GM12878 (cell line): ENCODE measurements around the gene NAGA. TPM values are rescaled to one million over a fixed set of nuclear protein-coding genes. Genes with fewer than 3 reads are reported as not detected.
A peak's percentile ranks its signal among the peaks of the same experiment; 100 is the strongest.

ENCODE experiments used
- BCL11A ChIP-seq: IDR thresholded peaks from 2 replicates; pipeline ENCODE4 v1.6.1; 2011; ENCODE audit warnings: low read depth, low read length
- CREB1 ChIP-seq: IDR thresholded peaks from 2 replicates; pipeline ENCODE4 v1.6.1; 2012; ENCODE audit warnings: low read depth, mild to moderate bottlenecking, inconsistent platforms
- EZH2 ChIP-seq: IDR thresholded peaks from 2 replicates; pipeline ENCODE4 v1.6.1; 2012; ENCODE audit warnings: low read depth, mild to moderate bottlenecking, control low read depth, inconsistent platforms, low read length, borderline replicate concordance; ENCODE audit not compliant: control insufficient read depth
- IKZF1 ChIP-seq: fragments of 450-650 bp; conservative IDR thresholded peaks from 2 replicates; pipeline ENCODE4 v1.6.1; 2017; ENCODE audit warnings: antibody characterized with exemption, mild to moderate bottlenecking
- MXI1 ChIP-seq: fragments of 150-350 bp; IDR thresholded peaks from 2 replicates; pipeline ENCODE4 v1.6.1; 2011; ENCODE audit warnings: low read depth, mild to moderate bottlenecking, inconsistent platforms, low read length, improper control_type of control experiment
- MYC ChIP-seq: IDR thresholded peaks from 2 replicates; pipeline ENCODE4 v1.6.1; 2011; ENCODE audit warnings: mild to moderate bottlenecking, low read length, moderate library complexity, inconsistent platforms; ENCODE audit not compliant: insufficient read depth, insufficient replicate concordance, insufficient read length, severe bottlenecking
- NFIC ChIP-seq: IDR thresholded peaks from 2 replicates; pipeline ENCODE4 v1.6.1; 2012; ENCODE audit warnings: low read depth, mild to moderate bottlenecking, inconsistent platforms, low read length, moderate library complexity
- NR2C1 ChIP-seq: fragments of 450-650 bp; IDR thresholded peaks from 2 replicates; pipeline ENCODE4 v1.6.1; 2017; ENCODE audit warnings: antibody characterized with exemption, mild to moderate bottlenecking, moderate library complexity
- PAX8 ChIP-seq: fragments of 450-650 bp; IDR thresholded peaks from 2 replicates; pipeline ENCODE4 v1.6.1; 2017; ENCODE audit warnings: mild to moderate bottlenecking, moderate library complexity
- RBBP5 ChIP-seq: fragments of 200-600 bp; sonication (generic); conservative IDR thresholded peaks from 2 replicates; pipeline ENCODE4 v1.6.1; 2016
- SMAD5 ChIP-seq: IDR thresholded peaks from 2 replicates; pipeline ENCODE4 v1.6.1; 2016; ENCODE audit warnings: antibody characterized with exemption, low read depth
- SMC3 ChIP-seq: IDR thresholded peaks from 2 replicates; pipeline ENCODE4 v1.6.1; 2011; ENCODE audit warnings: low read length, improper control_type of control experiment, borderline replicate concordance
- SREBF1 ChIP-seq: IDR thresholded peaks from 2 replicates; pipeline ENCODE4 v1.6.1; 2012; ENCODE audit warnings: mild to moderate bottlenecking, low read length
- TAF1 ChIP-seq: IDR thresholded peaks from 2 replicates; pipeline ENCODE4 v1.6.1; 2011; ENCODE audit warnings: mild to moderate bottlenecking, low read depth, low read length, borderline replicate concordance
- YY1 ChIP-seq: IDR thresholded peaks from 2 replicates; pipeline ENCODE4 v1.6.1; 2011; ENCODE audit warnings: low read depth, mild to moderate bottlenecking, low read length
- ZNF592 ChIP-seq: fragments of 450-650 bp; IDR thresholded peaks from 2 replicates; pipeline ENCODE4 v1.6.1; 2017; ENCODE audit warnings: mild to moderate bottlenecking, moderate library complexity
- polyA plus RNA-seq, 11 experiments: library from polyadenylated mRNA; depleted of rRNA in 4 of 11; unstranded in 6 of 11; stranded (reverse) in 5 of 11; fragments of >200 nt; fragmentation: Nextera tagmentation in 4 of 11; fragmentation: Illumina TruSeq in 1 of 11; extraction: Ambion mirVana in 4 of 11; extraction: Trizol in 1 of 11; gene quantifications; 1 replicate in 1 of 11; 2 replicates in 10 of 11; pipeline versions ENCODE4 v1.2.1 to v1.2.3, GENCODE V29; 2011 to 2016; ENCODE audit warnings: inconsistent platforms in 2 of 11, missing spikeins in 2 of 11, low read depth in 1 of 11
- total RNA-seq, 4 experiments: library from RNA; depleted of rRNA in 3 of 4; stranded (reverse); fragments of >200 nt in 3 of 4; fragmentation: Illumina TruSeq in 1 of 4; extraction: Trizol in 1 of 4; gene quantifications; 2 replicates each; pipeline versions ENCODE4 v1.2.1 to v1.2.3, GENCODE V29; 2013 to 2021
- TF ChIP-seq, protein P1 (sequence below): IDR thresholded peaks from 2 replicates; pipeline ENCODE4 v1.6.1; 2011; ENCODE audit warnings: borderline replicate concordance, low read depth, mild to moderate bottlenecking, moderate library complexity, low read length; ENCODE audit not compliant: insufficient read depth, poor library complexity, severe bottlenecking
- TF ChIP-seq, protein P2 (sequence below): fragments of 450-650 bp; IDR thresholded peaks from 2 replicates; pipeline ENCODE4 v1.6.1; 2014; ENCODE audit warnings: mild to moderate bottlenecking
- TF ChIP-seq, protein P3 (sequence below): fragments of 150-350 bp; IDR thresholded peaks from 2 replicates; pipeline ENCODE4 v1.6.1; 2016; ENCODE audit warnings: low read depth, low read length

NAGA gene
- total and polyA plus RNA-seq, 10 of the 15 experiments (the other 5 are each of a cell fraction or from before 2014, with no cell fraction given) = 9.3 to 46.0 (median 33.2) TPM

GRCh38 chr22:42079319-42080251 is 9.0 kb upstream of the NAGA start, which contains the start of gene SMDT1 (continued):
- TF ChIP-seq SMAD5 = no peak
- TF ChIP-seq ZNF592 = peak; percentile 78; the same call in 1 of the 2 replicates
- no peak; the same call in 1 of the 2 replicates for TF ChIP-seq SREBF1
- no peak for TF ChIP-seq NFIC
- peak; percentile 81 for TF ChIP-seq MYC
- TF ChIP-seq MXI1 = peak; percentile 77; the same call in 1 of the 2 replicates
- 0 out of 2 replicates have a peak, but pooled peaks have one; percentile 11 for TF ChIP-seq SMC3
- no peak for TF ChIP-seq PAX8
- TF ChIP-seq, protein P1, sequence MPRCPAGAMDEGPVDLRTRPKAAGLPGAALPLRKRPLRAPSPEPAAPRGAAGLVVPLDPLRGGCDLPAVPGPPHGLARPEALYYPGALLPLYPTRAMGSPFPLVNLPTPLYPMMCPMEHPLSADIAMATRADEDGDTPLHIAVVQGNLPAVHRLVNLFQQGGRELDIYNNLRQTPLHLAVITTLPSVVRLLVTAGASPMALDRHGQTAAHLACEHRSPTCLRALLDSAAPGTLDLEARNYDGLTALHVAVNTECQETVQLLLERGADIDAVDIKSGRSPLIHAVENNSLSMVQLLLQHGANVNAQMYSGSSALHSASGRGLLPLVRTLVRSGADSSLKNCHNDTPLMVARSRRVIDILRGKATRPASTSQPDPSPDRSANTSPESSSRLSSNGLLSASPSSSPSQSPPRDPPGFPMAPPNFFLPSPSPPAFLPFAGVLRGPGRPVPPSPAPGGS = peak; percentile 59
- TF ChIP-seq, protein P2, sequence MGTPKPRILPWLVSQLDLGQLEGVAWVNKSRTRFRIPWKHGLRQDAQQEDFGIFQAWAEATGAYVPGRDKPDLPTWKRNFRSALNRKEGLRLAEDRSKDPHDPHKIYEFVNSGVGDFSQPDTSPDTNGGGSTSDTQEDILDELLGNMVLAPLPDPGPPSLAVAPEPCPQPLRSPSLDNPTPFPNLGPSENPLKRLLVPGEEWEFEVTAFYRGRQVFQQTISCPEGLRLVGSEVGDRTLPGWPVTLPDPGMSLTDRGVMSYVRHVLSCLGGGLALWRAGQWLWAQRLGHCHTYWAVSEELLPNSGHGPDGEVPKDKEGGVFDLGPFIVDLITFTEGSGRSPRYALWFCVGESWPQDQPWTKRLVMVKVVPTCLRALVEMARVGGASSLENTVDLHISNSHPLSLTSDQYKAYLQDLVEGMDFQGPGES = peak; percentile 81
- TF ChIP-seq, protein P3, sequence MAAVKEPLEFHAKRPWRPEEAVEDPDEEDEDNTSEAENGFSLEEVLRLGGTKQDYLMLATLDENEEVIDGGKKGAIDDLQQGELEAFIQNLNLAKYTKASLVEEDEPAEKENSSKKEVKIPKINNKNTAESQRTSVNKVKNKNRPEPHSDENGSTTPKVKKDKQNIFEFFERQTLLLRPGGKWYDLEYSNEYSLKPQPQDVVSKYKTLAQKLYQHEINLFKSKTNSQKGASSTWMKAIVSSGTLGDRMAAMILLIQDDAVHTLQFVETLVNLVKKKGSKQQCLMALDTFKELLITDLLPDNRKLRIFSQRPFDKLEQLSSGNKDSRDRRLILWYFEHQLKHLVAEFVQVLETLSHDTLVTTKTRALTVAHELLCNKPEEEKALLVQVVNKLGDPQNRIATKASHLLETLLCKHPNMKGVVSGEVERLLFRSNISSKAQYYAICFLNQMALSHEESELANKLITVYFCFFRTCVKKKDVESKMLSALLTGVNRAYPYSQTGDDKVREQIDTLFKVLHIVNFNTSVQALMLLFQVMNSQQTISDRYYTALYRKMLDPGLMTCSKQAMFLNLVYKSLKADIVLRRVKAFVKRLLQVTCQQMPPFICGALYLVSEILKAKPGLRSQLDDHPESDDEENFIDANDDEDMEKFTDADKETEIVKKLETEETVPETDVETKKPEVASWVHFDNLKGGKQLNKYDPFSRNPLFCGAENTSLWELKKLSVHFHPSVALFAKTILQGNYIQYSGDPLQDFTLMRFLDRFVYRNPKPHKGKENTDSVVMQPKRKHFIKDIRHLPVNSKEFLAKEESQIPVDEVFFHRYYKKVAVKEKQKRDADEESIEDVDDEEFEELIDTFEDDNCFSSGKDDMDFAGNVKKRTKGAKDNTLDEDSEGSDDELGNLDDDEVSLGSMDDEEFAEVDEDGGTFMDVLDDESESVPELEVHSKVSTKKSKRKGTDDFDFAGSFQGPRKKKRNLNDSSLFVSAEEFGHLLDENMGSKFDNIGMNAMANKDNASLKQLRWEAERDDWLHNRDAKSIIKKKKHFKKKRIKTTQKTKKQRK = 0 out of 2 replicates have a peak, but pooled peaks have one; percentile 36
- peak; percentile 82 for TF ChIP-seq IKZF1
- TF ChIP-seq CREB1 = peak; percentile 82
- TF ChIP-seq BCL11A = no peak
- TF ChIP-seq RBBP5 = 0 out of 2 replicates have a peak, but pooled peaks have one; percentile 31
- TF ChIP-seq YY1 = peak; percentile 98
- no peak for TF ChIP-seq EZH2
- peak; percentile 99 for TF ChIP-seq TAF1
- peak; percentile 32; the same call in 1 of the 2 replicates for TF ChIP-seq NR2C1
